GM18951 (cell line): ENCODE results near the gene PSAPL1.

Source experiments
- POLR2A ChIP-seq: IDR thresholded peaks from 4 replicates; pipeline ENCODE4 v1.6.1; 2011; ENCODE audit warnings: mild to moderate bottlenecking; ENCODE audit not compliant: insufficient read length, insufficient read depth; ENCODE audit errors: extremely low read depth
- in situ Hi-C: fragments of 300-500 bp; cut with MboI; formaldehyde crosslinking; loops from one replicate; pipeline ENCODE4 v1.12.0; 2022; ENCODE audit warnings: low sequenced_read_pairs, mixed read lengths, inconsistent platforms; ENCODE audit not compliant: unreplicated experiment

PSAPL1 gene

GRCh38 chr4:7398788-7399439, 35.8 kb downstream of the PSAPL1 start:
- TF ChIP-seq POLR2A: no peak
- in situ Hi-C loops: no loop called here

GRCh38 chr4:7398104-7398423, 36.7 kb downstream of the PSAPL1 start:
- in situ Hi-C loops: no loop called here
- TF ChIP-seq POLR2A: no peak

- in situ Hi-C loops: no loop called here
These were observed 37.3 kb downstream of the PSAPL1 start for GRCh38 chr4:7397206-7398103.

GRCh38 chr4:7396186-7396910, 38.4 kb downstream of the PSAPL1 start:
- no peak for TF ChIP-seq POLR2A
- in situ Hi-C loops: no loop called here

More at GRCh38 chr4:7397206-7398103, 37.3 kb downstream of the PSAPL1 start:
- TF ChIP-seq POLR2A: no peak

- in situ Hi-C loops: no loop called here
These were observed 39.1 kb downstream of the PSAPL1 start for GRCh38 chr4:7395645-7396044.

GRCh38 chr4:7394681-7395451, 39.9 kb downstream of the PSAPL1 start:
- TF ChIP-seq POLR2A: no peak
- in situ Hi-C loops: no loop called here

More at GRCh38 chr4:7395645-7396044, 39.1 kb downstream of the PSAPL1 start:
- no peak for TF ChIP-seq POLR2A

- TF ChIP-seq POLR2A: no peak
- in situ Hi-C loops: no loop called here
These were observed 40.8 kb downstream of the PSAPL1 start for GRCh38 chr4:7393601-7394575.

GRCh38 chr4:7392438-7393421, 42.0 kb downstream of the PSAPL1 start:
- TF ChIP-seq POLR2A: no peak
- in situ Hi-C loops: no loop called here

GRCh38 chr4:7391637-7392437, 42.9 kb downstream of the PSAPL1 start:
- in situ Hi-C loops: no loop called here
- no peak for TF ChIP-seq POLR2A
